22Rv1 (cell line): ENCODE results near the gene C19orf81.

Source experiments
- H3K27ac ChIP-seq: fragments of 450-650 bp; 2 replicates; pipeline ENCODE4 v1.5.1; 2017
- ZFX ChIP-seq: fragments of 450-650 bp; IDR thresholded peaks from 2 replicates; pipeline ENCODE4 v1.6.1; 2017; ENCODE audit warnings: antibody characterized with exemption, borderline replicate concordance
- TF ChIP-seq, protein P1 (sequence below): fragments of 450-650 bp; IDR thresholded peaks from 2 replicates; pipeline ENCODE4 v1.5.1; 2017; ENCODE audit warnings: mild to moderate bottlenecking

The C19orf81 gene

GRCh38 chr19:50708179-50708879, 59.1 kb downstream of the C19orf81 start:
- TF ChIP-seq, protein P1, sequence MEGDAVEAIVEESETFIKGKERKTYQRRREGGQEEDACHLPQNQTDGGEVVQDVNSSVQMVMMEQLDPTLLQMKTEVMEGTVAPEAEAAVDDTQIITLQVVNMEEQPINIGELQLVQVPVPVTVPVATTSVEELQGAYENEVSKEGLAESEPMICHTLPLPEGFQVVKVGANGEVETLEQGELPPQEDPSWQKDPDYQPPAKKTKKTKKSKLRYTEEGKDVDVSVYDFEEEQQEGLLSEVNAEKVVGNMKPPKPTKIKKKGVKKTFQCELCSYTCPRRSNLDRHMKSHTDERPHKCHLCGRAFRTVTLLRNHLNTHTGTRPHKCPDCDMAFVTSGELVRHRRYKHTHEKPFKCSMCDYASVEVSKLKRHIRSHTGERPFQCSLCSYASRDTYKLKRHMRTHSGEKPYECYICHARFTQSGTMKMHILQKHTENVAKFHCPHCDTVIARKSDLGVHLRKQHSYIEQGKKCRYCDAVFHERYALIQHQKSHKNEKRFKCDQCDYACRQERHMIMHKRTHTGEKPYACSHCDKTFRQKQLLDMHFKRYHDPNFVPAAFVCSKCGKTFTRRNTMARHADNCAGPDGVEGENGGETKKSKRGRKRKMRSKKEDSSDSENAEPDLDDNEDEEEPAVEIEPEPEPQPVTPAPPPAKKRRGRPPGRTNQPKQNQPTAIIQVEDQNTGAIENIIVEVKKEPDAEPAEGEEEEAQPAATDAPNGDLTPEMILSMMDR: no peak
- no peak for TF ChIP-seq ZFX
- no peak overlapping the region for H3K27ac ChIP-seq
